Panc1 (cell line): ENCODE results near the gene MT1B. TPM values are rescaled to one million over a fixed set of nuclear protein-coding genes. Genes with fewer than 3 reads are reported as not detected.
A peak's percentile ranks its signal among the peaks of the same experiment; 100 is the strongest.

Experiments
- ATAC-seq: fragments of 200-7000 bp; cut with Tn5 transposase; 2 replicates; pipeline ENCODE4 v1.9.1; 2020; ENCODE audit warnings: mild to moderate bottlenecking, moderate library complexity
- BruUV-seq: library from RNA; stranded (reverse); fragments of 400-500 nt; replicated peaks from 2 replicates; lab custom pipeline; 2021; lab: Mats Ljungman, UMichigan
- CTCF ChIA-PET: fragments of 300-600 bp; sonication (Branson Sonifier 250); formaldehyde crosslinking; loops from one replicate; lab custom pipeline; 2022; ENCODE audit warnings: antibody characterized with exemption; lab: Charles Lee
- POLR2A ChIA-PET: fragments of 300-600 bp; sonication (Branson Sonifier 250); formaldehyde crosslinking; loops from one replicate; lab custom pipeline; 2022; ENCODE audit warnings: antibody characterized with exemption; lab: Charles Lee
- DNase-seq: peaks from one replicate; pipeline ENCODE4 v3.0.0-alpha.2; 2010; ENCODE audit warnings: low read depth, low spot score
- H3K27ac ChIP-seq: 2 replicates; pipeline ENCODE4 v1.5.1; 2011; ENCODE audit warnings: mild to moderate bottlenecking, low read length, inconsistent platforms
- H3K27me3 ChIP-seq: fragments of 200-500 bp; sonication (Bioruptor generic); 2 replicates; pipeline ENCODE4 v1.6.0; 2014; ENCODE audit warnings: low read length, inconsistent platforms; ENCODE audit not compliant: control insufficient read depth, insufficient read depth
- H3K36me3 ChIP-seq: fragments of 200-500 bp; sonication (Bioruptor generic); 2 replicates; pipeline ENCODE4 v1.5.1; 2014; ENCODE audit warnings: inconsistent platforms, mild to moderate bottlenecking, low read length, moderate library complexity; ENCODE audit not compliant: control insufficient read depth, insufficient read depth
- H3K4me1 ChIP-seq: 2 replicates; pipeline ENCODE4 v1.5.1; 2011; ENCODE audit warnings: inconsistent platforms, mild to moderate bottlenecking, low read length, moderate library complexity; ENCODE audit not compliant: control insufficient read depth, insufficient read depth
- H3K4me3 ChIP-seq, 2 experiments: 2 replicates each; pipeline ENCODE4 v1.5.1; 2011 to 2012; ENCODE audit warnings: low read depth in 2 of 2, low read length in 2 of 2, mild to moderate bottlenecking in 2 of 2, inconsistent platforms in 1 of 2, moderate library complexity in 1 of 2
- H3K9me3 ChIP-seq: fragments of 200-500 bp; sonication (Bioruptor generic); 2 replicates; pipeline ENCODE4 v1.5.1; 2014; ENCODE audit warnings: low read depth, mild to moderate bottlenecking, inconsistent platforms, low read length, moderate library complexity; ENCODE audit not compliant: control insufficient read depth, insufficient read depth
- POLR2AphosphoS5 ChIP-seq: IDR thresholded peaks from 2 replicates; pipeline ENCODE4 v1.6.1; 2012; ENCODE audit warnings: mild to moderate bottlenecking, low read depth, low read length, moderate library complexity
- SIN3A ChIP-seq: IDR thresholded peaks from 2 replicates; pipeline ENCODE4 v1.6.1; 2012; ENCODE audit warnings: low read depth, mild to moderate bottlenecking, low read length, moderate library complexity, borderline replicate concordance; ENCODE audit not compliant: insufficient read depth
- TCF7L2 ChIP-seq: IDR thresholded peaks from 2 replicates; pipeline ENCODE4 v1.6.1; 2011; ENCODE audit warnings: mild to moderate bottlenecking, low read depth, low read length, inconsistent platforms
- in situ Hi-C: cut with HindIII; loops from 2 replicates; pipeline ENCODE4 v1.10.0; 2016; ENCODE audit warnings: low sequenced_read_pairs, low pct_unique_long_range_greater_than_20kb
- intact Hi-C: fragments of 100-400 bp; cut with micrococcal nuclease; formaldehyde crosslinking; loops from one replicate; pipeline ENCODE4 v1.10.0; 2022; ENCODE audit not compliant: unreplicated experiment
- total RNA-seq: library from RNA; stranded (reverse); gene quantifications from one replicate; pipeline ENCODE4 v1.2.1, GENCODE V29; 2021; ENCODE audit not compliant: unreplicated experiment
- TF ChIP-seq, protein P1 (sequence below): fragments of 450-650 bp; IDR thresholded peaks from 2 replicates; pipeline ENCODE4 v1.5.1; 2017; ENCODE audit warnings: mild to moderate bottlenecking
- TF ChIP-seq, protein P2 (sequence below), 2 experiments: IDR thresholded peaks; 2 replicates each; pipeline ENCODE4 v1.6.1; 2011 to 2012; ENCODE audit warnings: low read depth in 2 of 2, control low read depth in 1 of 2, low read length in 1 of 2, mild to moderate bottlenecking in 1 of 2, moderate library complexity in 1 of 2; ENCODE audit not compliant: insufficient read depth in 1 of 2

MT1B gene
- total RNA-seq, 1 experiment from 2014 or later = not detected

DNA sequence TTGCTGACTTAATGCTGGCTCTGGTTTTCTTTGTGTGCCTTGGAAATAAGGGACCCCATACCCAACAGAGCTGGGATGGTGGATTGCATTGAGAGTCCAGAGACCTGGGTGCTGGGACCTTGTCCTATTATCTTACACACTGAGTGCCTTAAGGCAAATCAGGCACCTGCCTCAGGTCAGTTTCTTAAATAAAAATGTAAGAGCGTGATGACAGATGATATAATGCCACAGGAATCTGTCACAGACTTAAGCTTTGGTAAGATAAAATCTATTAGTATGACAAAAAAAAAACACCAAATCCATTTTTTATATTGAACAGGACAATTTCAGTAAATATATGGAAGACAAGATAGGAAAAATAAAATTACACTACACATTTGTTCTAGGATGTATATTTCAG, 11.6 kb upstream of the MT1B start:
- no peak for TF ChIP-seq POLR2AphosphoS5
- intact Hi-C loops = no loop called here
- in situ Hi-C loops = no loop called here
- no peak for ATAC-seq
- BruUV-seq = no TSS peak
- H3K4me3 ChIP-seq = no peak overlapping the region
- no peak overlapping the region for H3K27ac ChIP-seq
- H3K4me1 ChIP-seq = peaks cover 23% of the 10 kb centered on the region
- H3K27me3 ChIP-seq = no peaks in the 10 kb centered on the region
- H3K36me3 ChIP-seq = no peaks in the 10 kb centered on the region
- POLR2A ChIA-PET = no interaction called here
- CTCF ChIA-PET = interaction anchor here (0.6 kb wide), 1 partner anchor 60 kb away, joined by 5 read pairs; no protein-coding TSS in a partner anchor
- no peak for DNase-seq
- H3K9me3 ChIP-seq = no peaks in the 10 kb centered on the region

DNA sequence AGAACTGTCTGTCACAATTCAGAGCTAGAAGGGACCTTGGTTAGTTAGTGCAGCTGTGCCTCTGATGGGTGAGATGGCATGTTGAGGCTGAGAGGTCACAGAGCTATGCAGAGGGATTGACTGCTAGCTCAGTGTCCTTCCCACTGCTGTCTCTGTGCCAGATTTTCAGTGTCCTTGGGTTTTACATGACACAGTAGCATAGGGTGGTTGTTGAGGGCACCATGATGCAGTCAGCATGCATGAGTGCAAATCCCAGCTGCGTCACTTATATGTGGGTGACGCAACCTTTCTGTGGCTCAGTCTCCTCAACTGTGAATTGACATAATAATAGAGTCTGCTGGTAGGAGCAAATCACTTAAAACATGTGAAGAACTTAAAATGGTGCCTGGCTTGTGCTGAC, 10.5 kb upstream of the MT1B start:
- H3K27me3 ChIP-seq = no peaks in the 10 kb centered on the region
- no peak overlapping the region for H3K27ac ChIP-seq
- DNase-seq (no peak), ATAC-seq (no peak)
- POLR2A ChIA-PET = no interaction called here
- BruUV-seq = no TSS peak
- no peak for TF ChIP-seq SIN3A
- TF ChIP-seq, protein P1, sequence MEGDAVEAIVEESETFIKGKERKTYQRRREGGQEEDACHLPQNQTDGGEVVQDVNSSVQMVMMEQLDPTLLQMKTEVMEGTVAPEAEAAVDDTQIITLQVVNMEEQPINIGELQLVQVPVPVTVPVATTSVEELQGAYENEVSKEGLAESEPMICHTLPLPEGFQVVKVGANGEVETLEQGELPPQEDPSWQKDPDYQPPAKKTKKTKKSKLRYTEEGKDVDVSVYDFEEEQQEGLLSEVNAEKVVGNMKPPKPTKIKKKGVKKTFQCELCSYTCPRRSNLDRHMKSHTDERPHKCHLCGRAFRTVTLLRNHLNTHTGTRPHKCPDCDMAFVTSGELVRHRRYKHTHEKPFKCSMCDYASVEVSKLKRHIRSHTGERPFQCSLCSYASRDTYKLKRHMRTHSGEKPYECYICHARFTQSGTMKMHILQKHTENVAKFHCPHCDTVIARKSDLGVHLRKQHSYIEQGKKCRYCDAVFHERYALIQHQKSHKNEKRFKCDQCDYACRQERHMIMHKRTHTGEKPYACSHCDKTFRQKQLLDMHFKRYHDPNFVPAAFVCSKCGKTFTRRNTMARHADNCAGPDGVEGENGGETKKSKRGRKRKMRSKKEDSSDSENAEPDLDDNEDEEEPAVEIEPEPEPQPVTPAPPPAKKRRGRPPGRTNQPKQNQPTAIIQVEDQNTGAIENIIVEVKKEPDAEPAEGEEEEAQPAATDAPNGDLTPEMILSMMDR = no peak
- TF ChIP-seq, protein P2, sequence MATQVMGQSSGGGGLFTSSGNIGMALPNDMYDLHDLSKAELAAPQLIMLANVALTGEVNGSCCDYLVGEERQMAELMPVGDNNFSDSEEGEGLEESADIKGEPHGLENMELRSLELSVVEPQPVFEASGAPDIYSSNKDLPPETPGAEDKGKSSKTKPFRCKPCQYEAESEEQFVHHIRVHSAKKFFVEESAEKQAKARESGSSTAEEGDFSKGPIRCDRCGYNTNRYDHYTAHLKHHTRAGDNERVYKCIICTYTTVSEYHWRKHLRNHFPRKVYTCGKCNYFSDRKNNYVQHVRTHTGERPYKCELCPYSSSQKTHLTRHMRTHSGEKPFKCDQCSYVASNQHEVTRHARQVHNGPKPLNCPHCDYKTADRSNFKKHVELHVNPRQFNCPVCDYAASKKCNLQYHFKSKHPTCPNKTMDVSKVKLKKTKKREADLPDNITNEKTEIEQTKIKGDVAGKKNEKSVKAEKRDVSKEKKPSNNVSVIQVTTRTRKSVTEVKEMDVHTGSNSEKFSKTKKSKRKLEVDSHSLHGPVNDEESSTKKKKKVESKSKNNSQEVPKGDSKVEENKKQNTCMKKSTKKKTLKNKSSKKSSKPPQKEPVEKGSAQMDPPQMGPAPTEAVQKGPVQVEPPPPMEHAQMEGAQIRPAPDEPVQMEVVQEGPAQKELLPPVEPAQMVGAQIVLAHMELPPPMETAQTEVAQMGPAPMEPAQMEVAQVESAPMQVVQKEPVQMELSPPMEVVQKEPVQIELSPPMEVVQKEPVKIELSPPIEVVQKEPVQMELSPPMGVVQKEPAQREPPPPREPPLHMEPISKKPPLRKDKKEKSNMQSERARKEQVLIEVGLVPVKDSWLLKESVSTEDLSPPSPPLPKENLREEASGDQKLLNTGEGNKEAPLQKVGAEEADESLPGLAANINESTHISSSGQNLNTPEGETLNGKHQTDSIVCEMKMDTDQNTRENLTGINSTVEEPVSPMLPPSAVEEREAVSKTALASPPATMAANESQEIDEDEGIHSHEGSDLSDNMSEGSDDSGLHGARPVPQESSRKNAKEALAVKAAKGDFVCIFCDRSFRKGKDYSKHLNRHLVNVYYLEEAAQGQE (IDR thresholded peaks at IDR 0.05; ENCODE audit: insufficient read depth in 1 of 2, low read depth in 2 of 2, low read length in 1 of 2) = no peak
- TF ChIP-seq POLR2AphosphoS5 = no peak
- TF ChIP-seq TCF7L2 = no peak
- H3K4me1 ChIP-seq = peaks cover 23% of the 10 kb centered on the region
- no peaks in the 10 kb centered on the region for H3K9me3 ChIP-seq
- in situ Hi-C loops (no loop called here), intact Hi-C loops (no loop called here)
- no peak overlapping the region for H3K4me3 ChIP-seq
- CTCF ChIA-PET = no interaction called here
- H3K36me3 ChIP-seq = no peaks in the 10 kb centered on the region

DNA sequence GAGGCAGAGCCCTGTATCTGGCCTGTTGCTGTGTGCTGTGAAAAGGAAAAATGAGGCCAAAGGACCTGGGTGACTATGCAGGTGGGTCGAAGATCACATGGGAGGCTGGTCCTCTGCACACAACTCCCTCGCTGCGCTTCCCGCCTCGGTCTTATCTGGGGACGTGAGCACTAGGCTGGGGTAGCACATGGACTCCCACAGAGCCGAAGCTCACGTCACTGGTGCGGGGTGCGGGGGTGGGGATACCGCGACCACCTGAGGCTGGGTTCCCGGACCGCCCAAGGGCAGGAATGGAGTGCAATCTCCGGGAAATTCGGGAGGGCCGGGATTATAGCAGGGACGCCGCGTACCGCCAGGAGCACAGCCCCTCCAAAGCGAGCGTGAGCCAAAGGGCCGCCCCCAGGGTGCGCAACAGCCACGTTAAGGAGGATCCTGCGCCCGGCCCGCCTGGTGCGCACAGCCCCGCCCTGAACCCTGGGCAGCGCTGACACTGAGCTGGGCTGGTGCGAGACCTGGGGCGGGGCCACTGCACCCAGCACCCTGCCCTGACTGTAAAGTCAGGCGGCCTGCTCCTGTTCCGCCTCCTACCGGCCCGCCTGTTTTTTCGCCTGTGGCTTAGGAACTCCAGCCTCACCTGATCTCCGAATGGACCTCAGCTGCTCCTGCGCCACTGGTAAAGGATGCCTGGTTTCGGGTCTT, 8.5 kb upstream of the MT1B start:
- TF ChIP-seq SIN3A = no peak
- TF ChIP-seq, protein P2 (IDR thresholded peaks at IDR 0.05; ENCODE audit: insufficient read depth in 1 of 2, low read depth in 2 of 2, low read length in 1 of 2) = no peak
- no peak for TF ChIP-seq TCF7L2
- TF ChIP-seq, protein P1 = peak; percentile 67
- no peak for TF ChIP-seq POLR2AphosphoS5
- H3K4me3 ChIP-seq = peak overlapping the region; percentile 31 to 40
- H3K9me3 ChIP-seq = no peaks in the 10 kb centered on the region
- BruUV-seq = no TSS peak
- POLR2A ChIA-PET = interaction anchor here (0.6 to 1.2 kb wide), 2 partner anchors 18 to 113 kb away, joined by 3 to 5 read pairs; partner anchors contain the start of gene MT1E
- ATAC-seq (peak; percentile 98), DNase-seq (no peak)
- in situ Hi-C loops (no loop called here), intact Hi-C loops (no loop called here)
- peak overlapping the region; percentile 54; the same call in 1 of the 2 replicates for H3K27ac ChIP-seq
- CTCF ChIA-PET = interaction anchor here (0.9 kb wide), 1 partner anchor 42 kb away, joined by 3 read pairs; no protein-coding TSS in a partner anchor
- H3K36me3 ChIP-seq = no peaks in the 10 kb centered on the region
- no peaks in the 10 kb centered on the region for H3K27me3 ChIP-seq
- peaks cover 20% of the 10 kb centered on the region for H3K4me1 ChIP-seq
